SU-DHL-6 (cell line): ENCODE measurements around the gene RXRB.

ENCODE experiments used
- CTCF ChIP-seq: fragments of 200-600 bp; sonication (generic); IDR thresholded peaks from one replicate; pipeline ENCODE4 v1.5.1; 2017; ENCODE audit warnings: antibody characterized with exemption, mild to moderate bottlenecking, low read length, moderate library complexity; ENCODE audit not compliant: insufficient read depth, poor library complexity, severe bottlenecking
- EZH2phosphoT487 ChIP-seq: fragments of 200-600 bp; sonication (generic), shearing (Covaris generic); conservative IDR thresholded peaks from 2 replicates; pipeline ENCODE4 v1.6.1; 2018; ENCODE audit warnings: mild to moderate bottlenecking, antibody characterized with exemption, low read length, moderate library complexity, mixed read lengths

DNA sequence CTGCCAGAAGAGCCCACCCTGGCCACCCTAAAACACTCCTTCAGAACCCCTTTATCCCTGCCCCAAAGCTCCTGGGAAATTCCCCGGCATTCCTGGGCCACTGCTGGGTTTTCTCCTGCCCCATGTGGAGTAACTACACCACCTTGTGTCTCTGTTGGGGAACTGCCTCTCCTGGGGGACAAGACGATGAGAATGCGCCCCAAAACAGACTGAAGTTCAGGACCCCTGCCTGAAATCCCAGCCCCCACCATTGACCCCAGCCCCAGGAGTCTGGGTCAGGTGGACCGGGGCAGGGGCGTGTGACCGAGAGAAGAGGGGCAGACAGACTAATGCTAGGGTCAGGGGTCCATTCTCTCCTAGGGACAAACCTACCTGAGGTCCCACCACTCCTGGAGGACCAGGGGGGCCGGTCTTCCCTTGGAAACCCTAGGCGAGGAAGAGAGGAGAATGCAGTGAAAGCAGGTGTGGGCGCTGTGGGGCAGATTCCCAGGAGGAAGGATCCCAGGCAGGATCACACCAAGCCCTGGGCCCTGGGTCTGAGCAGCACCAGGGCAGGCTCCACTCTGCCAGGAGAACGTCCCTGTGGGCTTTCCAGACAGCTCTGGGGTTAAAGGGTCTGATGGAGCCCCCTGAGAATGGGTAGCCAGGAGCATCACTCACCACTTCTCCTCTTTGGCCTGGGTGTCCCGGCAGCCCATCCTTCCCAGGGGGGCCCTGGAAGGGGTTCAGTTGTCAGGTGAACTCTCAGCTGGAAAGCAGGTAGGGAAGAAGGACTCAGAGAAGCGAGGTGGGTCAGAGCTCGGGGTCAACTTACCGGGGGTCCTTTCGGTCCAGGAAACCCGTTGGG is 27.6 kb downstream of the RXRB start:
- TF ChIP-seq CTCF (peak; percentile 82), EZH2phosphoT487 (no peak)
